Measurements from ENCODE around the gene PARD3B.

The PARD3B gene

GRCh38 chr2:204892506-204893255 lies 347.4 kb downstream of the PARD3B start:
- no peak for DNase-seq (ENCODE audit: low read depth, low spot score)

- DNase-seq (ENCODE audit: low read depth, low spot score): no peak
Measured at GRCh38 chr2:204896146-204896545, 350.9 kb downstream of the PARD3B start.

GRCh38 chr2:204897561-204897960 lies 352.3 kb downstream of the PARD3B start:
- no peak for DNase-seq (ENCODE audit: low read depth, low spot score)

- no peak for DNase-seq (ENCODE audit: low read depth, low spot score)
Measured at GRCh38 chr2:204898928-204899640, 353.8 kb downstream of the PARD3B start.

GRCh38 chr2:204899983-204900382 lies 354.7 kb downstream of the PARD3B start:
- DNase-seq (ENCODE audit: low read depth, low spot score): no peak

- DNase-seq (ENCODE audit: low read depth, low spot score): no peak
Measured at GRCh38 chr2:204900487-204900886, 355.2 kb downstream of the PARD3B start.

GRCh38 chr2:204900910-204901309 lies 355.6 kb downstream of the PARD3B start:
- DNase-seq (ENCODE audit: low read depth, low spot score): no peak

GRCh38 chr2:204901591-204901990 lies 356.3 kb downstream of the PARD3B start:
- DNase-seq (ENCODE audit: low read depth, low spot score): no peak

- DNase-seq (ENCODE audit: low read depth, low spot score): no peak
Measured at GRCh38 chr2:204909791-204910190, 364.5 kb downstream of the PARD3B start.

- no peak for DNase-seq (ENCODE audit: low read depth, low spot score)
Measured at GRCh38 chr2:204913312-204913711, 368.0 kb downstream of the PARD3B start.

GRCh38 chr2:204913854-204914464 lies 368.7 kb downstream of the PARD3B start:
- no peak for DNase-seq (ENCODE audit: low read depth, low spot score)

- no peak for DNase-seq (ENCODE audit: low read depth, low spot score)
Measured at GRCh38 chr2:204914708-204915107, 369.4 kb downstream of the PARD3B start.

- DNase-seq (ENCODE audit: low read depth, low spot score): no peak
Measured at GRCh38 chr2:204917089-204917701, 371.9 kb downstream of the PARD3B start.

- DNase-seq (ENCODE audit: low read depth, low spot score): no peak
Measured at GRCh38 chr2:204920776-204921175, 375.5 kb downstream of the PARD3B start.

GRCh38 chr2:204923957-204924356 lies 378.7 kb downstream of the PARD3B start:
- no peak for DNase-seq (ENCODE audit: low read depth, low spot score)

GRCh38 chr2:204931562-204931961 lies 386.3 kb downstream of the PARD3B start:
- DNase-seq (ENCODE audit: low read depth, low spot score): no peak

GRCh38 chr2:204933735-204934374 lies 388.6 kb downstream of the PARD3B start:
- no peak for DNase-seq (ENCODE audit: low read depth, low spot score)

- DNase-seq (ENCODE audit: low read depth, low spot score): no peak
Measured at GRCh38 chr2:204944927-204945326, 399.7 kb downstream of the PARD3B start.

- DNase-seq (ENCODE audit: low read depth, low spot score): no peak
Measured at GRCh38 chr2:204945376-204945775, 400.1 kb downstream of the PARD3B start.

GRCh38 chr2:204946892-204947291 lies 401.6 kb downstream of the PARD3B start:
- DNase-seq (ENCODE audit: low read depth, low spot score): no peak

- DNase-seq (ENCODE audit: low read depth, low spot score): no peak
Measured at GRCh38 chr2:204947405-204947804, 402.1 kb downstream of the PARD3B start.

Measured in iPS DF 19.7 (cell line).